HepG2 (cell line): ENCODE data around the gene TSHZ2. TPM values are rescaled to one million over a fixed set of nuclear protein-coding genes. Genes with fewer than 3 reads are reported as not detected.

Experiments used
- ATAC-seq: fragments of 200-7000 bp; cut with Tn5 transposase; 3 replicates; pipeline ENCODE4 v1.9.1; 2020; ENCODE audit warnings: mild to moderate bottlenecking, moderate library complexity
- BruUV-seq: library from RNA; stranded (reverse); fragments of 400-500 nt; replicated peaks from 2 replicates; lab custom pipeline; 2021; lab: Mats Ljungman, UMichigan
- CTCF ChIA-PET: fragments of 300-600 bp; formaldehyde crosslinking; extraction: SDS; loops from one replicate; lab custom pipeline; 2021; ENCODE audit warnings: low total read pairs, inconsistent platforms, low intra/inter-chr PET ratio; lab: Yijun Ruan, JAX
- POLR2A ChIA-PET: fragments of 350-600 bp; sonication (Branson Sonifier 250); formaldehyde crosslinking; loops from one replicate; lab custom pipeline; 2020; ENCODE audit warnings: antibody characterized with exemption, inconsistent platforms; lab: Yijun Ruan, JAX
- DNase-seq: peaks from one replicate; pipeline ENCODE4 v3.0.0-alpha.2; 2015; ENCODE audit warnings: low spot score
- FAIRE-seq: peaks from 3 replicates; lab custom pipeline; 2011; peaks lifted over from hg19 to GRCh38; lab: Jason Lieb, UNC
- H2AFZ ChIP-seq: one replicate; pipeline ENCODE4 v1.6.1; 2011; ENCODE audit warnings: low read length, inconsistent platforms
- H3K27ac ChIP-seq: fragments of 300-600 bp; 3 replicates; pipeline ENCODE4 v1.8.0; 2011; ENCODE audit warnings: mixed run types, mild to moderate bottlenecking, mixed read lengths, low read length, inconsistent platforms; ENCODE audit not compliant: insufficient read depth; ENCODE audit errors: extremely low read length
- H3K27me3 ChIP-seq, 2 experiments: fragments of 200-600 bp in 1 of 2; 2 replicates in 1 of 2; 3 replicates in 1 of 2; pipeline versions ENCODE4 v1.6.0 to v1.8.0; 2011; ENCODE audit warnings: low read length in 2 of 2, mild to moderate bottlenecking in 2 of 2, moderate library complexity in 2 of 2, inconsistent platforms in 1 of 2; ENCODE audit not compliant: insufficient read depth in 2 of 2, control insufficient read depth in 1 of 2
- H3K36me3 ChIP-seq, 2 experiments: fragments of 200-600 bp in 1 of 2; replicated peaks in 1 of 2; 2 replicates in 1 of 2; 3 replicates in 1 of 2; pipeline versions ENCODE4 v1.5.1 to v1.8.0; 2011; ENCODE audit warnings: low read length in 2 of 2, inconsistent platforms in 1 of 2; ENCODE audit not compliant: insufficient read depth in 2 of 2, control insufficient read depth in 1 of 2
- H3K4me1 ChIP-seq: 2 replicates; pipeline ENCODE4 v1.5.1; 2012; ENCODE audit warnings: low read length, inconsistent platforms; ENCODE audit not compliant: insufficient read depth
- H3K4me2 ChIP-seq: 2 replicates; pipeline ENCODE4 v1.6.0; 2011; ENCODE audit warnings: low read depth, low read length, inconsistent platforms
- H3K4me3 ChIP-seq, 3 experiments: fragments of 200-600 bp in 1 of 3; sonication (generic), shearing (Covaris generic) in 1 of 3; replicated peaks in 1 of 3; 2 replicates each; pipeline ENCODE4 v1.5.1; 2011 to 2016; ENCODE audit warnings: low read length in 3 of 3, inconsistent platforms in 2 of 3, low read depth in 2 of 3, mild to moderate bottlenecking in 2 of 3, control low read depth in 1 of 3, mixed read lengths in 1 of 3; ENCODE audit not compliant: insufficient read depth in 1 of 3
- H3K79me2 ChIP-seq: one replicate; pipeline ENCODE4 v1.6.1; 2011; ENCODE audit warnings: low read length, inconsistent platforms; ENCODE audit not compliant: insufficient read depth
- H3K9ac ChIP-seq: 2 replicates; pipeline ENCODE4 v1.6.0; 2011; ENCODE audit warnings: mild to moderate bottlenecking, low read depth, low read length, inconsistent platforms; ENCODE audit not compliant: insufficient read depth
- H3K9me3 ChIP-seq: 2 replicates; pipeline ENCODE4 v1.5.1; 2012; ENCODE audit warnings: mild to moderate bottlenecking, low read length
- H4K20me1 ChIP-seq: 2 replicates; pipeline ENCODE4 v1.6.0; 2011; ENCODE audit warnings: inconsistent platforms, mild to moderate bottlenecking, low read length, moderate library complexity; ENCODE audit not compliant: insufficient read depth
- KDM2A ChIP-seq: sonication (generic); formaldehyde crosslinking; IDR thresholded peaks from 2 replicates; pipeline ENCODE4 v1.4.0; 2020; ENCODE audit warnings: low read depth, missing genetic modification reagents, borderline replicate concordance
- MTA3 ChIP-seq: sonication (generic); formaldehyde crosslinking; IDR thresholded peaks from 2 replicates; pipeline ENCODE4 v1.4.0; 2020; ENCODE audit warnings: missing genetic modification reagents
- NFYC ChIP-seq: IDR thresholded peaks from 2 replicates; pipeline ENCODE4 v1.6.1; 2016; ENCODE audit warnings: missing genetic modification reagents, missing compliant biosample characterization
- RCOR2 ChIP-seq: IDR thresholded peaks from 2 replicates; pipeline ENCODE4 v1.6.1; 2016; ENCODE audit warnings: missing biosample characterization, missing genetic modification reagents
- ZFP36 ChIP-seq: fragments of 150-350 bp; IDR thresholded peaks from 2 replicates; pipeline ENCODE4 v1.6.1; 2018; ENCODE audit warnings: borderline replicate concordance, low read length, low read depth; ENCODE audit not compliant: partially characterized antibody
- ZMYM3 ChIP-seq: sonication (generic); formaldehyde crosslinking; IDR thresholded peaks from 2 replicates; pipeline ENCODE4 v1.5.1; 2020; ENCODE audit warnings: mild to moderate bottlenecking, missing genetic modification reagents
- ZNF768 ChIP-seq: sonication (generic); formaldehyde crosslinking; IDR thresholded peaks from 2 replicates; pipeline ENCODE4 v1.4.0; 2020; ENCODE audit warnings: missing genetic modification reagents
- WGBS: methylation state at CpG from one replicate; pipeline ENCODE4 v1.1.6; 2017; ENCODE audit warnings: low lambda C conversion rate; 5-methylcytosine and 5-hydroxymethylcytosine counted together
- in situ Hi-C: cut with HindIII; loops from 2 replicates; pipeline ENCODE4 v1.10.0; 2017; ENCODE audit warnings: low pct_unique_long_range_greater_than_20kb; ENCODE audit not compliant: extremely low pct_ligation_motif_present
- intact Hi-C: fragments of 100-400 bp; cut with micrococcal nuclease; formaldehyde crosslinking; loops from one replicate; pipeline ENCODE4 v1.10.0; 2022; ENCODE audit not compliant: unreplicated experiment
- polyA plus RNA-seq, 8 experiments: library from polyadenylated mRNA; depleted of rRNA in 3 of 8; stranded (reverse) in 7 of 8; unstranded in 1 of 8; fragments of >200 nt; fragmentation: Illumina TruSeq in 4 of 8; extraction: Trizol in 4 of 8; gene quantifications; 2 replicates each; pipeline versions ENCODE4 v1.2.1 to v1.2.3, GENCODE V29; 2011 to 2016; ENCODE audit warnings: low read depth in 4 of 8, missing spikeins in 1 of 8, mixed read lengths in 1 of 8; ENCODE audit not compliant: insufficient read depth in 1 of 8
- total RNA-seq, 5 experiments: library from RNA; depleted of rRNA; stranded (reverse); fragments of >200 nt; fragmentation: Illumina TruSeq; extraction: Trizol; gene quantifications; 2 replicates each; pipeline ENCODE4 v1.2.3, GENCODE V29; 2016; ENCODE audit warnings: low read depth in 1 of 5
- TF ChIP-seq, protein P1 (sequence below): sonication (generic); formaldehyde crosslinking; IDR thresholded peaks from 2 replicates; pipeline ENCODE4 v1.4.0; 2020; ENCODE audit warnings: missing genetic modification reagents
- TF ChIP-seq, protein P2 (sequence below): sonication (generic); formaldehyde crosslinking; IDR thresholded peaks from 2 replicates; pipeline ENCODE4 v1.5.0; 2020; ENCODE audit warnings: mild to moderate bottlenecking, missing genetic modification reagents

Gene TSHZ2
- total and polyA plus RNA-seq, 2 of the 13 experiments (the other 11 are each of a cell fraction or from before 2014, with no cell fraction given) = 0.01 TPM; not detected in 1

DNA sequence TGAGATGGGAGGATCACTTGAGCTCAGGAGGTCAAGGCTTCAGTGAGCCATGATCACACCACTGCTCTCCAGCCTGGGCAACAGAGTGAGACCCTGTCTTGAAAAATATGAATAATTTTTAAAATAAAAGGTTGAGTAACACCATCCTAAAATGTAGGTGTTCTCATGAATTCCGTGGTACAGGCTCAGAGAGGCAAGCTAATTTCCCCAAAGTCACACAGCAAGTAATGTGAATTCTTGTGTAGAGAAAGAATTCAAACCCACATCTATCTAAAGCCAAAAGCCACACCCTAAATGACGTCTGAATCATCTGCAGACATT lies 541.0 kb downstream of the TSHZ2 start:
- ATAC-seq (no peak), DNase-seq (no peak), FAIRE-seq (no peak)
- Histone ChIP-seq H4K20me1 (no peaks in the 10 kb centered on the region), H3K4me2 (peak overlapping the region; percentile 71), H3K9me3 (no peaks in the 10 kb centered on the region), H2AFZ (peak overlapping the region; percentile 20), H3K36me3 (no peaks in the 10 kb centered on the region), H3K27me3 (peaks cover 0 to 6% of the 10 kb centered on the region in 2 experiments; a peak in 1 of 5 replicates), H3K9ac (peak overlapping the region; percentile 17; the same call in 1 of the 2 replicates), H3K79me2 (no peaks in the 10 kb centered on the region), H3K4me3 (peak overlapping the region in 2 of 3 experiments; percentile 8 to 44; a peak in 4 of 6 replicates), H3K27ac (no peak overlapping the region), H3K4me1 (peaks cover 41% of the 10 kb centered on the region)
- WGBS = 17% methylated on average over 2 of the region's 2 CpGs
- ChIA-PET POLR2A (no interaction called here), CTCF (no interaction called here)
- TF ChIP-seq ZNF768 (CRISPR knock-in tag) (peak; percentile 91), NFYC (no peak), KDM2A (CRISPR knock-in tag) (0 out of 2 replicates have a peak, but pooled peaks have one; percentile 3), ZFP36 (peak; percentile 35), MTA3 (CRISPR knock-in tag) (no peak), RCOR2 (CRISPR knock-in tag) (no peak; the same call in 1 of the 2 replicates), ZMYM3 (peak; percentile 78)
- TF ChIP-seq, protein P1, sequence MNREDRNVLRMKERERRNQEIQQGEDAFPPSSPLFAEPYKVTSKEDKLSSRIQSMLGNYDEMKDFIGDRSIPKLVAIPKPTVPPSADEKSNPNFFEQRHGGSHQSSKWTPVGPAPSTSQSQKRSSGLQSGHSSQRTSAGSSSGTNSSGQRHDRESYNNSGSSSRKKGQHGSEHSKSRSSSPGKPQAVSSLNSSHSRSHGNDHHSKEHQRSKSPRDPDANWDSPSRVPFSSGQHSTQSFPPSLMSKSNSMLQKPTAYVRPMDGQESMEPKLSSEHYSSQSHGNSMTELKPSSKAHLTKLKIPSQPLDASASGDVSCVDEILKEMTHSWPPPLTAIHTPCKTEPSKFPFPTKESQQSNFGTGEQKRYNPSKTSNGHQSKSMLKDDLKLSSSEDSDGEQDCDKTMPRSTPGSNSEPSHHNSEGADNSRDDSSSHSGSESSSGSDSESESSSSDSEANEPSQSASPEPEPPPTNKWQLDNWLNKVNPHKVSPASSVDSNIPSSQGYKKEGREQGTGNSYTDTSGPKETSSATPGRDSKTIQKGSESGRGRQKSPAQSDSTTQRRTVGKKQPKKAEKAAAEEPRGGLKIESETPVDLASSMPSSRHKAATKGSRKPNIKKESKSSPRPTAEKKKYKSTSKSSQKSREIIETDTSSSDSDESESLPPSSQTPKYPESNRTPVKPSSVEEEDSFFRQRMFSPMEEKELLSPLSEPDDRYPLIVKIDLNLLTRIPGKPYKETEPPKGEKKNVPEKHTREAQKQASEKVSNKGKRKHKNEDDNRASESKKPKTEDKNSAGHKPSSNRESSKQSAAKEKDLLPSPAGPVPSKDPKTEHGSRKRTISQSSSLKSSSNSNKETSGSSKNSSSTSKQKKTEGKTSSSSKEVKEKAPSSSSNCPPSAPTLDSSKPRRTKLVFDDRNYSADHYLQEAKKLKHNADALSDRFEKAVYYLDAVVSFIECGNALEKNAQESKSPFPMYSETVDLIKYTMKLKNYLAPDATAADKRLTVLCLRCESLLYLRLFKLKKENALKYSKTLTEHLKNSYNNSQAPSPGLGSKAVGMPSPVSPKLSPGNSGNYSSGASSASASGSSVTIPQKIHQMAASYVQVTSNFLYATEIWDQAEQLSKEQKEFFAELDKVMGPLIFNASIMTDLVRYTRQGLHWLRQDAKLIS = 0 out of 2 replicates have a peak, but pooled peaks have one; percentile 12
- TF ChIP-seq, protein P2, sequence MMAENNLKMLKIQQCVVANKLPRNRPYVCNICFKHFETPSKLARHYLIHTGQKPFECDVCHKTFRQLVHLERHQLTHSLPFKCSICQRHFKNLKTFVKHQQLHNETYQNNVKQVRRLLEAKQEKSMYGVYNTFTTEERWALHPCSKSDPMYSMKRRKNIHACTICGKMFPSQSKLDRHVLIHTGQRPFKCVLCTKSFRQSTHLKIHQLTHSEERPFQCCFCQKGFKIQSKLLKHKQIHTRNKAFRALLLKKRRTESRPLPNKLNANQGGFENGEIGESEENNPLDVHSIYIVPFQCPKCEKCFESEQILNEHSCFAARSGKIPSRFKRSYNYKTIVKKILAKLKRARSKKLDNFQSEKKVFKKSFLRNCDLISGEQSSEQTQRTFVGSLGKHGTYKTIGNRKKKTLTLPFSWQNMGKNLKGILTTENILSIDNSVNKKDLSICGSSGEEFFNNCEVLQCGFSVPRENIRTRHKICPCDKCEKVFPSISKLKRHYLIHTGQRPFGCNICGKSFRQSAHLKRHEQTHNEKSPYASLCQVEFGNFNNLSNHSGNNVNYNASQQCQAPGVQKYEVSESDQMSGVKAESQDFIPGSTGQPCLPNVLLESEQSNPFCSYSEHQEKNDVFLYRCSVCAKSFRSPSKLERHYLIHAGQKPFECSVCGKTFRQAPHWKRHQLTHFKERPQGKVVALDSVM = peak; percentile 47; the same call in 1 of the 2 replicates
- no TSS peak for BruUV-seq
- in situ Hi-C loops (no loop called here), intact Hi-C loops (no loop called here)
